ENCODE measurements around the gene BLNK.
"Not testable (repeated sequence)": the region's sequence is repeated elsewhere in the genome, so short reads cannot be mapped to it uniquely, and the experiment has no call there.

The BLNK gene

DNA sequence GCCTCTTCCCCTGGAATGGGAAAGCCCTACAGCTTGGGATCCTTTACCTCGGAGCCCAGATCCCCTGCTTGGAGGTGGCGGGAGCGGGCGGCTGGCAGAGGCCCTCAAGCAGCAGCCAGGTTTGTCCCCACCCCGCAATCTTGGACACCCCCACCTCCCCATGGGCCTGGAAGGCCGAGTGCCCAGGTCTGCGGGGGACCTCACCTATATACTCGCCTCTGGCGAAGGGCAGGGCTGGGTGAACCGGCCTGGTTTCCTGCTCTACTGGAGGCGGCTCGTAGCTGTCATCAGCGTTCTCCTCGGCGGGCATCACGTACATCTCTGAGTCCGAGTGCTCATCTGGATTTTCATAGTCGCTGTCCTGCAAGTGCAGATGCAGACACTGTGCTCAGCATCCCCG lies 44.2 kb downstream of the BLNK start:
- no peak for DNase-seq (ENCODE audit: low read depth in 3 of 3)

DNA sequence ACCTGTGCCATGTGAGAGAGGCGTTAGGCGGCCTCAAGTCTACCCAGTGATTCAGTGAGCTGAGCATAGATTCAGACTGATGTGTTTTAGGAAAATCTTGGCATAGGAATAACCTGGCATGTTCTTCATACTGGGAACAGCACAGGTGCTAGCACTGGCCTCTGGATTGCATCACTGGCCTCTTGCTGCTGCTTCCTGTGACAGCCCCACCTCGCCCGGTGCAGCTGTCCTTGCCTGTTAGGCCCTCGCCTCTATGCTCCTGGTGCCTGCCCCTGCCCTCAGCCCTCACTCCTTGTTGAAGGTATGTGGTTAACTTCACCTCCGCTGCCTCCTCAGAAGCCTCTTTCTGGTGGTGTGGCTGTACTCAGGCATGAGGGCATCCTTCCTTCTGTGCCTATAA lies 46.2 kb downstream of the BLNK start:
- no peak for DNase-seq (ENCODE audit: low read depth in 3 of 3)

DNA sequence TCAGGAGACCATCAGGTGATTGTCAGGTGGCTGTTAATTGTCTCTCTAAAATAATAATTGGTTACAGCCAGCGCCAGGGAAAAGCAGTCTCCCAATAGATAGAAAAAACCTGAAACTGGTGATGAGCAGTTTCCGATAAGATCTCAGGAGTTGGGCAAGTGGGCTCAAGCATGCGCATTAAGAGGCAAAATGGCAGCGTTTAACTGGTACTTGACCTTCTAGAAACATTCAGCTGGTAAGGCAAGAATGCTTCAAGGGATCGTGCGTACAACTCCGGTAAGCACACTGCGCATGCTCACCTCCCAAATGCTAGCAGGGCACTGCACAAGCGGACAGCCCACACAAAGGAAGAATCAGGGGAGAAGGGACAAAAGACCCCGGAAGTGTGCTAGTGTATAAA lies 48.5 kb downstream of the BLNK start:
- no peak for DNase-seq (ENCODE audit: low read depth in 3 of 3)

DNA sequence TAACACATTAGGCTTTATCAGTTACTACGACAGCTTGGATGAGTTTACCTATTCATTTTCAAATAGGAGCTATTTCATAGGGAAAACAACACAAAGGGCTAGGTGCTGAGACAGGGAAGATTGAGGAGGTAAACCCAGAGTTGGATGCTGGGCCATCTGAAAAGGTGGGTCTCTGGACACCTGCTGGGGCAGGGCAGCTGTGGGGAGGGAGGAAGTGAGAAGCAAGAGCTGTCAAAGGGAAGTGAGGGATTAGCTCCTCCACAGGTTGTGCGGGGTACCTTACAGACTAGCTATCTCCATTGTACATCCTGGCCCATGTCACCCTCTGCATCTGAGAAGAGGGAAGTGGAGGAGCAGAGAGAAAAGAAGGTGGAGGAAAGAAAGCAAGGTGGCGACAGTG lies 48.9 kb downstream of the BLNK start:
- DNase-seq (ENCODE audit: low read depth in 3 of 3), result no peak

DNA sequence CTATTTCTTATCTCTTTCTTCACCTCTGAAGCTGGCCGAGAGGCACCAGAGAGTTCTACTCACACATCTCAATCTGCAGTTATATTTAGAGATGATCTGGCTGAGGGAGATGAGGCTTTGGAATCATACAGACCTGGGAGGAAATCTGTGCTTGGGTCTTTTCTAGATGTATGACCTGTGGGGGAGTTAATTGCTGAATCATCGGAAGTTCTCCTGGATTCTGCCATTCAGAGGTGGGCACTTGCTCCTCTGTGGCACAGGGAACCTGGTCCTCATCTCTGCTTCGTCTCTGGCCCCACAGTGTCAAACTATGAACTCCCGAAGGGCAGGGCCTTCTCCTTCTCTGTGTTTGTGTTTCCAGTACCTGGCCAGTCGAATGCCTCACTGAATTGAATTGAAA lies 52.5 kb downstream of the BLNK start:
- DNase-seq (ENCODE audit: low read depth in 3 of 3), result no peak

DNA sequence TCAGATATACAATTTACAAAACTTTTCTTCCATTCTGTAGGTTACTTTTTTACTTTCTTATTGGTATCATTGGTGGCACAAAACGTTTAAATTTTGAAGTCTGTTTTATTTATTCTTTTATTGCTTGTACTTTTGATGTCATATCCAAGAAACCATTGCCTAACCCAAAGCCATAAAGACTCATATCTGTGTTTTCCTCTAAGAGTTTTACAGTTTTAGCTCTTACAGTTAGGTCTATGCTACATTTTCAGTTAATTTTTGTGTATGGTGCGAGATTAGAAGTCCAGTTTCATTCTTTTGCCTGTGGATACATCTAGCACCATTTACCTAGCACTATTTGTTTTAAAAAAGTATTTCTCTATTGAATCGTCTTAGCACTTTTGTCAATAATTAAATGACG lies 53.7 kb downstream of the BLNK start:
- DNase-seq (ENCODE audit: low read depth in 3 of 3), result no peak

DNA sequence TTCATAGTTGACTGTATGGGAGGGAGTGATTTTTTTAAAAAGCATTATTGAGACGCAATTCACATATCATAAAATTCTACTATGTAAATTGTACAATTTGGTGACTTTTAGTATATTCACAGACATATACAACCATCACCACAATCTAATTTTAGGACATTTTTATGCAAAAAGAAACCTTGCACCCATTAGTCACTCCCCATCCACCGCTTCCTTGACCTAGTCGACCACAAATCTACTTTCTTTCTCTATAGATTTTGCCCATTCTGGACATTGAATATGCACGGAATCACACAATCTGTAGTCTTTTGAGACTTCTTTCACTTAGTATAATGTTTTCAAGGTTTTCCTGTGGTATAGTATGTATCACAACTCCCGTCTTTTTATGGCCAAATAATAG lies 54.6 kb downstream of the BLNK start:
- DNase-seq (ENCODE audit: low read depth in 3 of 3), result no peak

DNA sequence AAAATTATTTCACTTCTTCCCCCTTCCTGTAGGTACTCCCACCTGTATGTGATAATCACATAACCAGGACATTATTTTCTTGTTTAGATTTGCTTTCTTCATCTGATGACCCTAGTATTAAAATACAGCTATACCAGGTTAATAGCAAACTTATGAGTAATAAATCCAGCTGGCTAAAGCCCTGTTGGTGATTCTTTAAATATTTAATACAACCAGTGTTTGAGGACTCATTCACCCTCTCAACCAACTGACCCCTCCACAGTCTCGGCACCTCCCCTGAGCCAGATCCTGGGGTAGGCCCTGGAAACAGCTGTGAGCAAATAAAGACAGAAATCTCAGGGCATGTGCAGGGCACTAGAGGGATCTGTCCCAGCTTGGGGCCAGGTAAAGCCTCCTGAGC lies 58.5 kb downstream of the BLNK start:
- DNase-seq (ENCODE audit: low read depth in 3 of 3), result no peak

DNA sequence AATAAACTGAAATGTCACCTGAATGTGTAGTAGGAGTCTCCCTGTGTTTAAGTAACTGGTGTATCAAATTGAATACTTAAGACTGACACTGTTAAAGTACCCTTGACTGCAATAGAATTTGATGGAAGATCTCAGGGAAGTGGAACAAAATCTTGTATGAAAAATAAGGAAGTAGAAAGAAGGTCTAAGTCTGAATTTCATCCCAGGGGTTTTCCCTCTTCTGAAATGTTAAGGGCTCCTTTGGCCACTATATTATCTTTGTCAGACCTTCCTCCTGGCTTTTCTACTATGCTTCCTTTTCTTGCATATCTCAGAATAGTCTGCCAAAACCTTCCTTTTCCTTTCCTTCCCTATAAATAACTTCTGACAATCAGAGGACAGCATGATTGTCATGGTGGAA lies 59.6 kb downstream of the BLNK start:
- no peak for DNase-seq (ENCODE audit: low read depth in 3 of 3)

DNA sequence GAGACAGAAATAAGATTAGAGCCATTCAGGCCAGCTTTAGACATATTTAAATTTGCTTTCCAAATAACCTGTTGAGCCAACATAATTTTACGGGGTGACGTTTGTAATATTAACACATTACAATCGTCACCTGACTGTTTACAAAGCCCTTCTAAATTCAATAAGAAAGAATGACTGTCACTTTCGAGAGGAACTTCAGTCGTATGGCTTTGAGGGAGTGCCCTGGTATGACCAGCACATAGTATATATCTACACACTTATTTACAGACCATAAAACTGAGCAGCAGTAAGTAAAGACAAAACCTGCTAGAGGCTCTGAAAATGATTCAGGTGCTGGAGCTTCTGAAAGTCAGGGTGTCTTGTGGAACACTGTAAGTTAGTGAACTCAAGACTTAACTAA lies 62.4 kb downstream of the BLNK start:
- no peak for DNase-seq (ENCODE audit: low read depth in 3 of 3)

DNA sequence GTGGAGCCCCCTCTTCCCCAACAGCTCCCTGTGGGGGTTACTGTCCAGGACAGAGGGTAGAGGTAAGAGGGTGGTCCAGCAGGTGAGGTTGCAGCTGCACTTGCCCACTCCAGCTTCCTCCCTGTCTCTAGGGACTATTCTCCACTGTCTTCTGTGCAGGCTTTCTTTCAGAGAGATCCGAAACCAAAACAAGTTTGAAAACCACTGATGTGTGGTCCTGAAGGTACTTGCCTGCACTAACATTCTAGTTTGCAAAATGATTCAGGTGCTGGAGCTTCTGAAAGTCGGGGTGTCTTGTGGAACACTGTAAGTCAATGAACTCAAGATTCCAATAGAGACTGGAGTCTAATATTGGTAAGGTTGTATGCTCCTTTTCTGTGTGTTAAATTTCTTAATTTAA lies 63.1 kb downstream of the BLNK start:
- DNase-seq (ENCODE audit: low read depth in 3 of 3), result no peak

DNA sequence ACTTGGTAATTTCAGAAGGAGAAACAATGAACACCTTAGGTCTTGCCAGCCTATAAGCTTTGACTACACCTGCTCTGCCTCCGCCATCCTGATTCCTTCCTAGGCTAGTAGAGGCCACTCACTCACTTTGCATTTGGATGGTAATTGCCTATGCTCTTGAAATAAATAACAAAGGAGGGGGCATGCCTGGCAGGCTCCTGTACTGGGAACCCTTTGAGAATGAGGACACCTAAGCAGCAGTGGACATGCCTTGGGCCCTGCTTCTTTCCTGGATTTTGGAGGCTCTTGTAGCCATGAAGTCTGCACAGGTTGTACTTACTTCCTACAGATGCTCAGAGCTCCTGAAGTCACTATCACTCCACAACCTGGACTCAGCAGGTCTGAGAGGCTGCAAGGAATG lies 65.8 kb downstream of the BLNK start:
- DNase-seq (ENCODE audit: low read depth in 3 of 3), result no peak

DNA sequence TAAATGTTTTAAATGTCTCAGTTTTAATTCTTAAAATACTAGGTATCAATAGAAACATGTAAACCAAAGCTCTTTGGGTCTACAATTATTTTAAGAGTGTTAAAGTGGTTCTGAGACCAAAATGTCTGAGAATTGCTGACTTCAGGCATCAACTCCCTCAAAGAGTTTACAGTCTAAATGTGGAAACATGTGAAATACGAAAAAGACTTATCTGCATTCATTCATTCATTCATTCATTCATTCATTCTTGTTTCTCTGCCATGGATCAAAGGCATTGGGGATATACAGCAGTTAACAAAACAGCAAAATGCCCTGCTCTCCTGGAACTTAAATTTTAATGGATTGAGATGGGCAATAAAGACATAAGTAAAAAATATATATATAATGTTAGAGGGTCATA lies 69.8 kb downstream of the BLNK start:
- DNase-seq (ENCODE audit: low read depth in 3 of 3), result no peak

DNA sequence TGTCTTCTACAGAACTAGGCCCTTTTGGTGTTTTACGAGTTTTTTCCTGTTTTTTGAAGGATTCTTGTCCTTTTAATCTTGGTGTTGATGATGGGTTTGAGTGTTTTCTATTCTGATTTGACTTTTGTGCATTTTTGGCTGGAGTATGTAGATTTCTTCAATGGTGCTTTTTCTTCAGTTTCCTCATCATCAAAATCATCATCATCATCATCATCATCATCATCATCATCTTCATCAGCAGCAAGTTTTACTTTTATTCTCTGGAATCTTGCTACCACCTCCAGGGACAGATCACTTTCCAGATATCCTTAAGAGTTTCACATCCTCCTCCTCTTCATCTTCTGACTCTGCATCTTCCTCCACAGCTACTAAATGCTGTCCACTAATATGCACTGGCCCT lies 81.9 kb downstream of the BLNK start:
- DNase-seq (ENCODE audit: low read depth in 3 of 3), result not testable (repeated sequence)

DNA sequence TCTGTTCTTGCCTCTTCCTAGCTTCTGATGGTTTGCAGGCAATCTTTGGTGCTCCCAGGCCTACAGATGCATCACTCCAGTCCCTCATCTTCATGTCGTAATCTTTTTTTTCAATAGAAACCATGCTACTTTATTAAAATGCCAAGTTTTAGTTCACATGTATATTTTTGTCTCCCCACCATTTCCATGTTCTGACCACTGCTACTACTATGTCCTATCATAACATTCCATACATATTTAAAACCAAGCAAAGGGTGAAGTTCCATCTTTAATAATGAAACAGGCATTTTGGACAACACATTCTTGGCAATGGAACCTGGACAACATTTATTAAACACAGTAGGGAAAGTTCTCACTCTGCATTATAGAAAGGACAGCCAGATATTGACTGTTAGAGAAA lies 82.5 kb downstream of the BLNK start:
- no peak for DNase-seq (ENCODE audit: low read depth in 3 of 3)

DNA sequence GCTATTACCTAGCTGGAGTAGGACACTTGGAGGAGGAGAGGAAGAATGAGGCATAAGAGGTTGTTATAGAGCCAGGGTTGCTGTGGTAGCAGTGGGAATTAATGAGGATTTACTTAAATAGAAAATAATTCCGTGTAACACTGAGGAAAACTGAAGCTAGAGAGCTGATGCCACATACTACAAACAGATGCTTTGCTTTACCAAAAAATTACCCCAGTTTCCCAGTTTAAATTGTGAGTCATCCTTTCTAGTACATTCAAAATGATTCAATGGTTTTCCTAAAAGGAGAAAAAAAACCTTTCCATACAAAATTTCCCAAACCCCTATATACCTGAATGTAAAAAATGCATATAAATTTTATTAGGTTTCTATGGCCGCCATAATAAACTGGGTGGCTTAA lies 82.9 kb downstream of the BLNK start:
- no peak for DNase-seq (ENCODE audit: low read depth in 3 of 3)

DNA sequence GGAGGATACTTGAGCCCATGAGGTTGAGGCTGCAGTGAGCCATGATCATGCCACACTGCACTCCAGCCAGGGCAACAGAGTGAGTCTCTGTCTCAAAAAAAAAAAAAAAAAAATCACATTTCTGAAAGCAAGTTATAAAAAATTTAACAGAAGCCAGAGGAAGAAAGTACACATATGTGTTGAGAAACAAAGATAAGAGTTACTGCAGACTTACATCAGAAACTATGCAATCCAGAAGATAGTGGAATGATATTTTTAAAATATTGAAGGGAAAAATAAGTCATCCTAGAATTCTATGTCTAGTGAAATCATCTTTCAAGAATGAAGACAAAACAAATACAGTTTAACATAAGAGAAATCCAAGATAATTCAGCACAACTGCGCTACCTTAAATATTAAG lies 94.4 kb downstream of the BLNK start:
- no peak for DNase-seq (ENCODE audit: low read depth in 3 of 3)

DNA sequence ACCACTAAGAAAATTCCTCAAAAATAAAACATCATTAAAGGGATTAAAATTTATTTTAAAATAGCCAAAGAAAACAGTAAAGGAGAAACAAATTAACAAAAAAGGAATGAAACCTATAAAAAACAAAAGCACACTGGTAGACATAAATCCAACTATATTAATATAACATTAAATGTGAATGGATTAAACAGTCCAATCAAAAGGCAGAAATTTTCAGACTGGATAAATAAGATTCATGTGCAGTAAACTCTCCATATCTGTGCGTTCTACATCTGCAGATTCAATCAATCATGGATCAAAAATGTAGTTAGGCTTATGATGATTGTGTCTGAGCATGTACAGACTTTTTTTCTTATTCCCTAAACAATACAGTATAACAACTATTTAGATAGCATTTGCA lies 98.7 kb downstream of the BLNK start:
- no peak for DNase-seq (ENCODE audit: low read depth in 3 of 3)

DNA sequence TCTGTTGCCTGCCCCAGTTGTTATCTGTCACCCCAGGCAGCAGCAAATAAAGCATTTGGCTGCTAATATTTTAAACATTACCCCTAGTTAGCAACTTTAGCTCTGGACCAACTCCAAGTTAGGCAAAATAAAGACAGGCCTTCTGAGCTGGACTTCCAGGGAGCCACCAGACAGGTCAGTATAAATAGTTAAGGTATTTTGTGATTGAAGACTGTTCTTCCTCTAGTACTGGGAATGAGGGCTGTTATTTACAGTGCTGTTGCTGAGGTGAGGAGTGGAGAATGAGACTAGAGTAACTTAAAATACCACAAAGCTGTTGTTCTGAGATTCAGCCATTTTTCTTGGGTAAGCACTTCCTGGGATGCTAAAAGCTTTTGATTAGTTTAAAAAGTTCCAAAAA lies 101.1 kb downstream of the BLNK start:
- DNase-seq (ENCODE audit: low read depth in 3 of 3), result no peak

DNA sequence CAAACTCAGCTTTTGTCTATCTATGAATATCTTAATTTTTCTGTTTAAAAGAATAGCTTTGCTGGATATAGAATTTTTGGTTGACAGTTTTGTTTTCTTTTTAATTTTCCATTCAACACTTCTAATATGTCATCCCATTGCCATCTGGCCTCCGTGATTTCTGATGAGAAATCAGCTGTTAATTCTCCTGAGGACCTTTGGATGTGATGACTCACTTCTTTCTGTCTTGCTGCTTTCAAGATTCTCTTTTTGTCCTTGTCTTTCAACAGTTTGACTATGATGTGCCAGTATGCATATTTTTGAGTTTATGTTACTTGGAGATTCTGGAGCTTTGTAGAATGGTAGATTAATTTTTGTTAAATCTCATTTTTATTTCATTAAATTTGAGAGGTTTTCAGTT lies 102.8 kb downstream of the BLNK start:
- no peak for DNase-seq (ENCODE audit: low read depth in 3 of 3)

DNA sequence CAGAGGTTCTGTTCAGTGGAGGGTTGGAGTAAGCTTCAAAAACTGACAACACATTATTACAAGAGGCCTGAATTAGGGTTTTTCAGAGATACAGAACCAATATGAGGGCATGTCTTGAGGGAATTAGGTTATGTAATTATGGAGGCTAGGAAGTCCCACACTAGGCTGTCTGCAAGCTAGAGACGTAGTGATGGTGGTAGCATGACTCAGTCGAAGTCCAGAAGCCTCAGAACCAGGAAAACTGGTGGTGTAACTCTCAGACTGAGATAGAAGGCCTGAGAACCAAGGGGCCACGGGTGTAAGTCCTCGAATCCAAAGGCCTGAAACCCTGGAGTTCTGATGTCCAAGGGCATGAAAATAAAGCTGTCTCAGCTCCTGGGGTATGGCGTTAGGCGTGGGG lies 105.6 kb downstream of the BLNK start:
- DNase-seq (ENCODE audit: low read depth in 3 of 3), result no peak

DNA sequence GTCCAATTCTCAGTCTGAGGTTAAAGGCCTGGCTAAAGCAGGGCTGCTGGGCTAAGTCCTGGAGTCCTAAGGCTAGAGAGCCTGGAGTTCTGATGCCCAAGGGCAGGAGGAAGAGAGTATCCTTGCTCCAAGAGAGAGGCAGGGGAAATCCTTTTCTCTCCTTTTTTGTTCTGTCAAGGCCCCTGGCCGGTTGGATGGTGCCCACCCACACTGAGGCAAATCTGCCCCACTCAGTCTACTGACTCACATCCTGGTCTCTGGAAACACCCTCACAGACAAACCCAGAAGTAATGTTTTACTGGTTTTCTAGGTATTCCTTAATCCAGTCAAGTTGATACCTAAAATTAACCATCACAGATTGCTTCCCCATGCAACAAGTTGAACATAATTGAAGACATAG lies 118.3 kb downstream of the BLNK start:
- no peak for DNase-seq (ENCODE audit: low read depth in 3 of 3)

DNA sequence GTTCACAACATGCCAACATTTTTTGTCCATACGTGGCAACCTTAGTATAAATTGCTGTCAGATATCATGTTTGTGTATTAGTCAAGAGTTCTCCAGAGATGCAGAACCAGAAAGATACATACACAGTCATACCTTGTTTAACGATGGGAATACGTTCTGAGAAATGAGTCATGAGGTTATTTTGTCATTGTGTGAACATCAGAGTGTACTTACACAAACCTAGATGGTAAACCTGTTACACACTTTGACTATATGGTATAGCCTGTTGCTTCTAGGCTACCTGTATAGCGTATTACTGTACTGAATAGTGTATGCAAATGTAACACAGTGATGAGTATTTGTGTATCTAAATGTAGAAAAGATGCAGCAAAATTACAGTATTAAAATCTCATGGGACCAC lies 118.9 kb downstream of the BLNK start:
- no peak for DNase-seq (ENCODE audit: low read depth in 3 of 3)

Data from stimulated activated CD4-positive, alpha-beta T cell treated with anti-CD3 and anti-CD28 coated beads, TNF-alpha, amount 100 ng/mL, for 4 hours (primary cell).